ENCODE measurements around the gene SF3A2.
"Not testable (repeated sequence)": the region's sequence is repeated elsewhere in the genome, so short reads cannot be mapped to it uniquely, and the experiment has no call there.

The SF3A2 gene, protein sequence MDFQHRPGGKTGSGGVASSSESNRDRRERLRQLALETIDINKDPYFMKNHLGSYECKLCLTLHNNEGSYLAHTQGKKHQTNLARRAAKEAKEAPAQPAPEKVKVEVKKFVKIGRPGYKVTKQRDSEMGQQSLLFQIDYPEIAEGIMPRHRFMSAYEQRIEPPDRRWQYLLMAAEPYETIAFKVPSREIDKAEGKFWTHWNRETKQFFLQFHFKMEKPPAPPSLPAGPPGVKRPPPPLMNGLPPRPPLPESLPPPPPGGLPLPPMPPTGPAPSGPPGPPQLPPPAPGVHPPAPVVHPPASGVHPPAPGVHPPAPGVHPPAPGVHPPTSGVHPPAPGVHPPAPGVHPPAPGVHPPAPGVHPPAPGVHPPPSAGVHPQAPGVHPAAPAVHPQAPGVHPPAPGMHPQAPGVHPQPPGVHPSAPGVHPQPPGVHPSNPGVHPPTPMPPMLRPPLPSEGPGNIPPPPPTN

DNA sequence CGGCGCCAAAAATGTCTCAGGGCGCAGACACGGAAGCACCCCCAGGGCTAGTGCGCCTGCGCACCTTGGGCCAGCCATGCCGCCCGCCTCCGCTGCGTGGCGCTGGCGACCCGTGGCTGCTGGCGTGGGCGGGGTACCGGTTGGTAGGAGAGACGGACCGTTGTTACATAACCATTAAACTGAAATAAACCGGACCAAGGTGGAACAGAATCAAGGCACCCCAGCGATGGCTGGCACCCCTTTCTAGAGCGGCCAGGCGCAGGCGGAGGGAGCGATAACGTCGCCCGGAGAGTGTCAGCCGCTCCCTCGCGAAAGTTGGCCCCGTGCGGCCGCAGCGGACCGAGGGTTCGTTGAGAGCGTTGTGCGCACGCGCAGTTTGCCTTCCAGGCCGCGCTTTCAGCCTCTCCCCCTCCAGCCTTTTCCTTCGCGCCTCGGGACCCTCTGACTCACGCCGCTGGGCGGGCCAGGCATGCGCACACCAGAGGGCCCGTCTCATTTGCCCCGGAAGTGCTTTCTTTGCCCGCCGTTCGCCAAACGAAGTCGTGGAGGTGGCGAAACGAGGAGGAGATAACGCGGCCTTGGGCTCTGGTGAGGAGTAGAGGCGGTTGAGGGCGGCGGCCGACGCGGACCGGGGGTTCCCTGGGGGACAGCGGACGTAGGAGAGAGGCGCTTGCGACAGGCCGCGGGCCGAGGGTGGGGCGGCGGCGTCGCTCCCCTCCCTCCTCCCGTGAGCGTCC lies at the start of gene SF3A2, which contains the start of gene PLEKHJ1:
SF3A2 (plus strand) TSS at position 511 of the 737 bp plus-strand sequence. CDS start 6,595 bp downstream, outside the sequence.
PLEKHJ1 (minus strand) TSS at position 16 of the 737 bp plus-strand sequence. CDS start 81 bp downstream, outside the sequence.
- peak; percentile 98 for DNase-seq

DNA sequence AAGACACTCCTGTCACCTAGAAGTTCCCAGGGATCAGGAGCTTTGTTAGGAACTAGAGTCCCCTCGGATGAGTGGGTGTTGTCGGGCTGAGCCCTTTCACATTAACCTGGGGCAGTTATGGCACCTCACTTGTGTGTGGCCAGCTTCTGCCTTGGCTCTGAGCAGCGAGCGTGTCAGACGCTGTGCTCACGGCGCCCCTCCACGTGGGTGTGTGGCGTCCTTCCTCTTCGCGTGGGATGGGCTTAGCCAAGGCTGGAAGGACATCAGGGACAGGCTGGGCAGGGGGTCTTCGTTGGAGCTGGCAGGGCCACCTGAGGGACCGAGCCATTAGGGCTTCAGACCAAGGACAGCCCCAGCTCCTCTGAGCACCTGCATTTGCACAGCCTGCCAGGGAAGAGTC lies 49.5 kb upstream of the SF3A2 start:
- DNase-seq: no peak

DNA sequence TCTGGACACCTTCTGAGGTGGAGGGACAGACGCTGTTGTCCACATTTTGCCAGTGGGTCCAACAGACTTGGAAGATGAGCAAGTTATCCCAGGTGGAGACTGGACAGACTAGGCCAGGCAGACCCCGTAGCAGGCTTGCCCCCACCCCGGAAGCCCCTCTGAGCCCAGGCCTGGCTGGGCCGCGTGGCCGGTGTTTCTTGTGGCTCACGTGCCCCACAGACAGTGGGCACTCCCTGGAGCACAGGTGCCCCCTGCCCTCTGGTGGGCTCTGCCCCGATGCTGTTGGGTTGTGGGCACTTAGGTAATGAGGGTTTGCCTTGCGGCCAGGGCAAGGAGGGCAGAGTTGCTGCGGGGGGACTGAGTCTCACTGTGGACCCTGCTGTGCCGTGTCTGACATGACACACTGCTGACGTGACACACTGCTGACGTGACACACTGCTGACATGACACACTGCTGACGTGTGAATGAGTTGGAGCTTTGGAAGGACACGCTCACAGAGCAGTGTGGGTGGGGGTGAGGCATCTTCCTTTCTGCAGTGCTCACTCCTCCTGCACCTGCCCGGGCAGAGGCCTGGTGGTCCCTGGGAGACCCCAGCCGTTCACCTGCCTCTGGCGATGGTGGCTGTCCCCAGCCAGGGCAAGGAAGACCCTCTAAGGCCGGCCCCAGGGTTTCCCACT lies 47.8 kb upstream of the SF3A2 start:
- DNase-seq: no peak

DNA sequence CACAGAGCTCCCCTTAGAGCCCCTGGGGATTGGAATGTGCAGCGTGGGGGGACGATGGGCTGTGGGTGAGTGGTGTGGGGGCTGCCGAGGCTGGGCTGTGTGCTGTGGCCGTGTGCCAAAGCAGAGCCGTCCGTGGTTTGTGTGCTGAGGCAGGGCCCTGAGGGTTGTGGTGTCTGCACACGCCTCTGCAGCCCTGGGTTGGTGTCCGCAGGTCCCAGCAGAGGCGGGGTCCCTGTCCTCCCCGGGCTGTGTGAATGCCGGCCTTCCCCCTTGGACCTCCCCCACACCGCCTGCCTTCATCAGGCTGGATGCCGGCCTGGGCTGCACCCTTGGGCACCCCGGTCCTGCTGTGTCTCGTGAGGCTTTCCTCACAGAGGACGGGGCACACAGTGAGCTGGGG lies 46.7 kb upstream of the SF3A2 start:
- no peak for DNase-seq

DNA sequence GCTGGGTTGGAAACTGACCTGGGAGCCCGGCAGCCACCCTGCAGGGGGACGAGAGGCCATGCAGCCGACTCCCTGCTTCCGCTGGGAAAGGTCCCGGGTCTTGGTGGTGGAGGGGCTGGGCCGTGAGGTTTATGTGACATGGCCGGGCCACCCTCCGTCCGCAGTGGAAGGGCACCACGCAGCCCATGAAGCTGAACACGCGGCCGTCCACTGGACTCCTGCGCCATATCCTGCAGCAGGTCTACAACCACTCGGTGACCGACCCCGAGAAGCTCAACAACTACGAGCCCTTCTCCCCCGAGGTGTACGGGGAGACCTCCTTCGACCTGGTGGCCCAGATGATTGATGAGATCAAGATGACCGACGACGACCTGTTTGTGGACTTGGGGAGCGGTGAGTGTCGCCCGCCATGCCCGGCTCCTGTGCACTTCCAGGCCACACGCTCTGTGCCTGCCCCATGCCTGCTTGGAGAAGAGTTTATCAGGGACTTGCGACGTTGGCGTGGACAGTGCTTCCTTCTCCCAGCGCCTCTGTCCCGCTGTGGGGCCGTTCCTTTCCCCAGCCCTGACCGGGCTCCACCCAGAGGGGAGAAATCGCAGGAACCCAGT lies 45.7 kb upstream of the SF3A2 start:
- DNase-seq: no peak

DNA sequence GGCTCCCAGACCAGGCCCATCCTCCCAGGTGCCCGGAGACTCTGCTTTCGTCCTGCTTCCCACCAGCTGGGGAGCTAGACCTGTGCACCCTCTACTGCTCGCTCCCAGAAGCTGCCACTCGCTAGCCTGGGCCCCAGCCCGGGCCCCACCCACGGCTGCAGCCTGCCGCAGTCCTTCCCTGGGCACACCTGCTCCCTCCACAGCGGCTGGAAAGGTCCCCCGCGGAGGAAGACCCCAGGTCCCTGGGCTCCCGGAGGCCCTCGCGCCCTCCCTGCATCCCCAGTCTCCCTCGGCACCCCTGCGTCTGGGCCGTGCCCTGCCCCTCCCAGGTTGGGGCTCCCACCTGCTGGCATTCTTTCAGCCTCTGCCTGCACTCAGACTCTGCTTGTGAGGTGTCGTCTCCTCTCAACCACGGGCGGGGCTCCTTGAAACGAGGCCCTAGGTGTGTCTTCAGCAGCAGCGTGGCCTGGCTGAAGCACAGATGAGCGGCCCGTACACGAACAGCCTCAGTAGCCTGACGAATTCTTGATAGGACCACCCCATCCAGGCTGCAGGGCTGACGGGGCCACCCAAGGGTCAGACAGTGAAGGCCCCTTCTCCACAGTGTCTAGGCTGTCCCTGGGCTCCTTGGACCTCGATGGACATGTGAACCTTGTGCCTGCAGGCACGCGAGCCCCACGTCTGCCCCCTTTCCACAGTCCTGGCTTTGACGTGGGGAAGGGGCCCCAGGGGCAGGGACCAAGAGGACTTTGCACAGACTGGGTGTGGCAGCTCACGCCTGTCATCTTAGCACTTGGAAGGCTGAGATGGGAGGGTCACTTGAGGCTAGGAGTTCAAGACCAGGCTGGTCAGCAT lies 44.9 kb upstream of the SF3A2 start:
- no peak for DNase-seq

DNA sequence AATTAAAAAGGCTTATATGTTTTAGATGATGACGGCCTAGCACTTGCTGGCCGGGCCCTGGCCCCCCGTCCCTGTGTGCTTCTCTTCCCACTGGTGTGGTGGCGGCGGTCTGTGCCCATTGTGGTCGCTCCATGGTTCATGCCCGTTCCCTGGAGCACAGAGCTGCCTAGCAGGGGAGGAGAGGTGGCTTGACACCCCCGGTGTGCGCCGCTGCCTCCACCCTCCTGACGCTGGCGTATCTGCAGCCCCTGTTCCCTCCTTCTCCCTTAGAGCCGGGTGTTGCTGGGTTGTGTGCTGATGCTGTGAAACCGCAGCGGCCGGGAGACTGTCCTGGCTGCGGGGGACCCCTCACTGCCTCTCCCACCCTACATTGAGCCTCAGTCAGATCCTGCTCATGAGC lies 43.8 kb upstream of the SF3A2 start:
- no peak for DNase-seq

DNA sequence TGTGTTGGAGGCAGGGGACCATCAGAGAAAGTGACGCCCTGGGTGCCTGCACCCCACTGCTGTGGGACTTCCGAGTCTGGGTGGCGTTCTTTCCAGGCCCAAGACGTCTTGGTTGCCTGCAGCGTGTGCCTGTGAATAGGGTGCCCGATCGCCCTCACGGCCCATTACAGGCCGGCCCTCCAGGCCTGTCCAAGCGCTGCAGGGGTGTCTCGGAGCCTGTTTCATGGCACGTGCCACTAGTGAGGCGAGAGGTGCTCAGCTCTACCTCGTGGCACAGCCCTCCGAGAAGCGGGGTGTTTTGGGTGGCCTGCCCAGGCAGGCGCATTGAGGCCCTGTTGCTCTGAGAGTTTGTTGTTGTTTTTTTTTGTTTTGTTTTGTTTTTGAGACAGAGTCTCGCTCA lies 42.8 kb upstream of the SF3A2 start:
- no peak for DNase-seq

DNA sequence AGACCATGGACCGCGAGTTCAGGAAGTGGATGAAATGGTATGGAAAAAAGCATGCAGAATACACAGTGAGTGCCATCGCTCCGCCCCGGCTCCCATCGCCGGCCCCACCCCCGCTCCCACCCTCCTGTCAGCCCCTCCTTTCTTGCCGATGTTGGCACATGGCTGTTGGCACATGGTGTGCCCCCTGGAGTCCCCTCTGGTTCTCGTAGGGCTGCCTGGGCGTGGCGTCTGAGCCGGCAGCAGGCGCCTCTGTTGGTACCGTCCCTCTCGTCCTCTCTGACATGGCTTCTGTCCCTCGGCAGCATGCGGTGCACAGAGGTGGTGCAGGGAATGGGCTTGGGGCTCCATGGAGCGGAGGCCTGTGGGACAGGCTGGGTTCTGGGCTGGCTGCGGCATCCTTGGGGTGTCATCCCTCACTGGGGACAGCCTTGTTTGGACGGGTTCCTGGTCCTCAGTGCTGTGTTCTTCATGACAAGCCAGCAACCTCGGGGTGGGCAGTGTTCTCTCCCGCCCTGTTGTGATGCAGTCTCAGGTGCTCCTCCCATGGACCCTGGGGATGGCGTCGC lies 42.0 kb upstream of the SF3A2 start:
- no peak for DNase-seq

DNA sequence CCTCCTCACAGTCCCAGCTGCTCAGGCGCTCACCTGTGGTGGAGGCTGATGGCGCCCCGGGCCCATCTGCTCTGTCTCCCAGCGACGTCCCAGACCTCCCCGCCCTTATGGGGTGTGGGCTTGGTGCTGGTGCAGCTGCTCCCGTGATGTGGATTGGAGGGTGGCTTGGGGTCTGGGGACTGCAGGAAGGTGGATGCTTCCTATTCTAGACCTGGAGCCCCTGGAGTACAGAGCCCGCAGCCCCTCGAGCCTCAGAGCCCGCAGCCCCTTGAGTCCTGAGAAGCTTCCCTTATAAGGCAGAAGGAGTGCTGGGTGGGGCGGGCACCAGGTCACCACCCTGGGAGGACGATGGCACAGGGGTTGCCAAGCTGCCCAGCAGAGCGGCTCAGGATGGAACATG lies 41.3 kb upstream of the SF3A2 start:
- DNase-seq: no peak

DNA sequence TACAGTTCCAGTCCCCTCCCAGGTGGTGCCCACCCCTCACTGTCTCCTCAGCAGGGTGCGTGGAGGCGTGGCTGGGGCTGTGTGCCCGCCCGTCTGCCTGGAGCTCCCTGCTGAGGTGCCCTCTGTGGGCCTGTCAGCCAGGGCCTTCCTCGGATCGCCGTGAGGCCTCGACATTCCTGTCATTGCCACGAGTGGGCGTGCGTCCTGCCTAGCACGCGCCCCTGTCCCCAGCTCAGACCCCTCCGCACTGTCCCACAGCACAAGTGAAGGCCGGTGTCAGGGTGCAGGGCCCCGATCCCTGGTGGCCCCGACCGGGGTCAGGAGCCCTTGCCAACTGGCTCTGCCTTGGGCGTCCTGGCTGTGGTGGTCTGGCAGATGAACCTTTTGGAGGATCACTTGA lies 40.7 kb upstream of the SF3A2 start:
- no peak for DNase-seq

DNA sequence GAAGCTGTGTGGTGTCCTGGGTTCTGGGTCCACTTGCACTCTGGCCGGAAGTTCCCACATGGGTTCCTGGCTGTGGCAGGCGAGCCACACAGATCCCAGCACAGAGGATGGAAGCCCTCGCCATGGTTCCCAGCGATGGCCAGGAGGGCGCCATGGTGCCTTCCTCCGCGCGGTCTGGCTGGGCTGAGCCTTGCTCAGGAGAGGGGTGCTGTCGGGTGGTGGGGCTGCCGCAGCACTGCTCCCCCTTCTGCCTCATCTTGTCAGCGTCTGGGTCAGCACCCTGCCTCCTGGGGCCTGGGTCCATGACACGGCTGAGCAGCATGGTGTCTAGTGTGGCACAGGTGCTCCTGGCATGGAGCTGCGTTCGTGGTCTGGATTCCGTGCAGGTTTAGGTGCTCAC lies 39.4 kb upstream of the SF3A2 start:
- DNase-seq: no peak

DNA sequence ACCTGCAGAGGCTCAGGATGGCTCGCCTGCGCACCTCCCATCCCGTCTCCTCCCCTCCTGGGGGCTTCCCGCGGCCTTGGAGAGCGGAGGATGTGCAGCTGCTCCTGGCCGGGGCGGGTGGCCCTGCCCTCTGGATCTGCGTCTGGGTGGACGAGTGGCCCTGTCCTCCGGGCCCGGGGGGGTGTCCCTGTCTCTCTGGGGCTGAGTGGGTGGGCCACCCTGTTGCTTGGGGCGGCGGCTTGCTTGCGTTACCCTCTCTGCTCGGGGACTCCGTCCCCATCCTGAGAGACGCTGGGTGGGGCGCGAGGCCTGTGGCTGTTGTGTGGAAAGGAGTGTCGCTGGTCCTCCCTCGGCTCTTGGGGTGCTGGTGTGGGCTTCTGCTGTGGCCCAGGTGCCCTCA lies 38.3 kb upstream of the SF3A2 start:
- no peak for DNase-seq

DNA sequence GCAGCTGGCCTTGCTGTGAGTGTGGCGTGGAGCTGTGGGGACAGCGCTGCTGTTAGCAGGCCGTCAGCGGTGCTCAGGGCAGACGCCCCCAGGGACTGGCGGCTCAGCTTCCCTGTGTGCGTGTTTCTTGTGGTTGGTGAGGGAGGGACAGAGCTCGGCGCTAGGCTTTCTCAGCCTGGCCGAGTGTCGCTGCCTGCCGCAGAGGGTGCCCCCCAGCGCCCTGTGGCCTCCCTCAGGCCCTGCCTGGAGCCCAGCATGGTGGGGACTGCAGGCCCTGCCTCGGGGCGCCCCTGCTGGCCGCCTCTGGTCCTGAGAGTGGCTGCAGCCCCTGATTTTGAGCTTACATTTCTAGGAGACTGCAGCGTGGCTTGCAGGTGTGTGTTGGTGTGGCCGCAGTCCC lies 37.4 kb upstream of the SF3A2 start:
- no peak for DNase-seq

DNA sequence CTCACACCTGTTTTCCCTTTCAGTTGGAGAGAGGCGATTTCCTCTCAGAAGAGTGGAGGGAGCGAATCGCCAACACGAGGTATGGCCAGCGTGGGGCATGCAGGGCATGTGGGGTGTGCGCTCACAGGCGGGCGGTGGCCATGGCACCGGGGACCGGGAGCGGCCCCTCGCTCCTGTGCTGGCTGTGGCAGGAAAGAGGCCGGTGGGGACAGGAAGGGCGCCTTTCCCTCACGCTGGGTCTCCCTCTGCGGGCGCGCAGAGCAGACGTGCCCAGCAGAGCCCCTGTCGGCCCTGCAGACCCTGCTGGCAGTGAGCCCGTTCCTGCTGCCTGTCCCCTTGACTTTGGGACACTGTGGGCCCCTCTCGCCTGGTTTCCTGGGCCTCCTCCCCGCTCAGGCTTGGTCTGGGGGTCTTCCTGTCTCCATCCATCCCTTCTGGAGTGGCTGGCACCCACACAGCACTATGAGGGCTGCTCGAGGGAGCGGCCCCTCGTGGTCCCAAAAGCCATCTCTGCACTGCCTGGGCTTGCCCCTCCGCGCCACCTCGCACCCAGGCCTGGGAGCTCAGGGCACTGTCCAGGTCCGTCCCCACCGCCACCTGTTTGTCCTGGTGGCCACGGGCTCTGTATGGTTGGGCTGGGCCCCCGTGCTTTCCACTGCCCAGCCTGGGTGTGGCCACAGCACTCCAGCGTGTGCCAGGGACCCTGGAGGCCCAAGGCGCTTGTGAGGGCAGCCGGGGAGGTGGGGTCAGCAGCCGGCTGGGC lies 36.6 kb upstream of the SF3A2 start:
- DNase-seq: no peak

DNA sequence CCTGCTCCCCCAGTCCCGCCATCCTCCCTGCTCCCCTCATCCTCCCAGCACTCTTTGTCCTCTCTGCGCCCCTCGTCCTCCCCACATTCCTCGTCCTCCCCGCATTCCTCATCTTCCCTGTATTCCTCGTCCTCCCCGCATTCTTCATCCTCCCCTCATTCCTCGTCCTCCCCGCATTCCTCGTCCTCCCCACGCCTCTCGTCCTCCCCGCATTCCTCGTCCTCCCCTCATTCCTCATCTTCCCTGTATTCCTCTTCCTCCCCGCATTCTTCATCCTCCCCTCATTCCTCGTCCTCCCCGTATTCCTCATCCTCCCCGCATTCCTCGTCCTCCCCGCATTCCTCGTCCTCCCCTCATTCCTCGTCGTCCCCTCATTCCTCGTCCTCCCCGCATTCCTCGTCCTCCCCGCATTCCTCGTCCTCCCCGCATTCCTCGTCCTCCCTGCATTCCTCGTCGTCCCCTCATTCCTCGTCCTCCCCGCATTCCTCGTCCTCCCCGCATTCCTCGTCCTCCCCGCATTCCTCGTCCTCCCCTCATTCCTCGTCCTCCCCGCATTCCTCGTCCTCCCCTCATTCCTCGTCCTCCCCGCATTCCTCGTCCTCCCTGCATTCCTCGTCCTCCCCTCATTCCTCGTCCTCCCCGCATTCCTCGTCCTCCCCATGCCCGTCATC lies 35.9 kb upstream of the SF3A2 start:
- DNase-seq: not testable (repeated sequence)

DNA sequence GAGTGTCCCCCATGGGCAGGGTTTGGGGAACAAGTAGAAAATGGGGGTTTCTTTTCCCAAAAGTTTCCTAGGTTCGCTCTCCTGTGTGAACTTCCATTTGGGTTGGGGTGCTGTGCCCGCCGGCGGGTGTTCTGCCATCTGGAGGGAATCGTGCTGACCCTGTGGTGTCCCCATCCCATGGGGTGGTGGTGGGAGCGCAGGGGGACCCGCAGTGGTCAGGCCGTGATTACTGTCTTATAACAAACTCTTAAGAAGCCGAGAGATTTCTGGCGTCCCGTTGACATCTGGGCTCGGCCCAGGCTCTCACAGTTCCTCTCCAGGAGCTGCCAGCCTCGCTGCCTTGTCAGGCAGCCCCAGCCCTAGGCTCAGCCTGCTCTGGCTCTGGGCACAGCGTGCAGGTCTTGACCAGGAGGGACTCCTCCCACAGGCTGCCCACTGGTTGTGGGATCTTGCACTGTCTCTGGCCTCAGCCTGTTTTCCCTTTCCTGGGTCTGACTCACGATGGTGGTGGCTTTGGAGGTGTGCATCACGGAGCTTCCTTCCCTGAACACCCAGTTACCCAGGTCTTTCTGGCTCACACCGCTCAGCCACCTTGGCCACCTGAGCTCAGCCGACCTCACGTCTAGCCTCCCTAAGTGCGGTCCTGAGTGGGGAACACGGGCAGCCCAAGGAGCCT lies 35.0 kb upstream of the SF3A2 start:
- no peak for DNase-seq

DNA sequence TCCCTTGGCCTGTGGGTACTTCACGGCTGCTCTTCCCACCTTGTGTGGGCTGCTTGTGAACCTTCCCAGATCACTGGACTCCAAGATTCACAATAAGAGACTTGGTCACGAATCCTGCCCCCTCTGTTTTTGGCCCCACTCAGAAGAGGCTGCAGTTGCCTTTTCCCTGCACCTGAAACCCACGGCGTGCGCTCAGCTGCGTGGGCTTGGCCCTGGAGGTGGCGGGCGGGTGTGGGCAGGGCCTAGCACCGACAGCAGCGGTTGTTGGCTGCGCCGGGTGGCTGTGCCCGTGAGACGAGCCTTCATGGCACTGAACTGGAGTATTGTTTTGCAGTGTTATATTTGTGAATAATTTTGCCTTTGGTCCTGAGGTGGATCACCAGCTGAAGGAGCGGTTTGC lies 34.3 kb upstream of the SF3A2 start:
- no peak for DNase-seq

DNA sequence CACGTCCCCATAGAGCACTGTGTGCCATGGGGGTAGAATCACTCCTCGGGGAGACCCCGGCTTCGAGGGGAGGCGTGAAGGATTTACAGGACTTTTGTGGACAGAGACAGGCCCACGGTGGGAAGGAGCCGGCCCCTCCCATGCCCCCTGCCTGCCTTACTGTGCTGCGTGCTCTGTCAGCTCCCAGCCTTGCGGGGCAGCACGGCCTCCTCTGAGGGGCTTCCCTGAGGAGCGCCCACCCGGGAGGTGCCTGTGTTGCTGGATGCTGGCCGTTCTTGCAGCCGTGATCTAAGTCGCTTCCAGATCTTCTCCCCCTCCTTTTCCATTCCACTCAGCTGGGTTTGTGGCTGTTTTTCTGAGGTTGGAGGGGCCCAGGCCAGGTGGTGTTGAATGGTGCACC lies 29.6 kb upstream of the SF3A2 start:
- DNase-seq: no peak

Data from CD4-positive, alpha-beta T cell treated with Interleukin-12 subunit alpha and Interleukin-12 subunit beta, for 1 hour (primary cell).